ENCODE measurements around the gene LRRN2. TPM values are rescaled to one million over a fixed set of nuclear protein-coding genes. Genes with fewer than 3 reads are reported as not detected.
"Not testable (repeated sequence)": the region's sequence is repeated elsewhere in the genome, so short reads cannot be mapped to it uniquely, and the experiment has no call there.

LRRN2 gene
- 10 to 100 TPM in 1 of 2 donors, 1 to 10 TPM in 1; 5.6 to 23.0 TPM for total RNA-seq
- long read RNA-seq, full-length matches to known transcripts: 15 of 15 reads
- long read RNA-seq, partial matches to known transcripts: 0 of 15 reads
- long read RNA-seq, other reads (novel, unspliced or antisense): 0 of 15 reads

DNA sequence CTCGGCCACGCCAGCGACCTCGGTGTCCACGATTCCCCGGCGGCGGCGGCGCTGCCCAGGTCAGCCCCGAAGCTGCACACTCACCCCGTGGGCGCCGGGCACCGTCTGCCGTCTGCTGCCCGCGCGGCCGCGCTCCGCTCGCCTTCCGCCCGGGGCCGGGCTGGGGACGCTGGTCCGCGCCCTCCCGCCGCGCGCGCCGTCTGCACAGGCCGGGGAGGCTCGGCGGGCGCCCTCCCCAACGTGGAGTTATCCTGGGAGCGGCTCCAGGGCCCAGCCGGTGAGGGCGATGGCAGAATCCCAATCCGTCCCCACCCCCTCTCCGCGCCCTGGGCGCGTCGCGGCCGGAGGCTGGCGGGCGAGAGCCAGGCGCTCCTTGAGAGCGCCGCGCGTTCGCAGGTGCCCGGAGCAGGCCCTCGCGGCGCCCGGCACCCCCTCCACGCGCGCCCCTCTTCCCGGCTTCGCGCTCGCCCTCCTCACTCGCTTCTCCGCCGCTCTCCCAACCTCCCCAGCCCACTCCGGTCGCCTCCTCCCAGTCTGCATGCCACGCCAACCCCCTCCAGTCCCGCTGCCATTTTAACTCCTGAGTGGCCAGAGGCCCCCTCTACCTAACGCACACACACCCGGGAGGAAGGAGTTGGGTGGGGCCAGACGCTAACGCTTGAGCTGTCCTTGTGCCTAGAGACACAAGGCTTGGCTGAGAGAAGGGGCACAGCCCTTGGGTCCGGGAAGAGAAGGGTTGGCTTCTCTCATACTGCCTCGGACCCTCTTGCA lies at the start of gene LRRN2:
Gene LRRN2, minus strand, starts transcription at position 503 of the 771 bp plus-strand sequence. CDS start 65,746 bp downstream, outside the sequence.
- intact Hi-C loops (cut with DNase I, micrococcal nuclease): no loop called here
- peak; percentile 87 for ATAC-seq
- DNase-seq: peak in 1 of 2 donors; percentile 71

DNA sequence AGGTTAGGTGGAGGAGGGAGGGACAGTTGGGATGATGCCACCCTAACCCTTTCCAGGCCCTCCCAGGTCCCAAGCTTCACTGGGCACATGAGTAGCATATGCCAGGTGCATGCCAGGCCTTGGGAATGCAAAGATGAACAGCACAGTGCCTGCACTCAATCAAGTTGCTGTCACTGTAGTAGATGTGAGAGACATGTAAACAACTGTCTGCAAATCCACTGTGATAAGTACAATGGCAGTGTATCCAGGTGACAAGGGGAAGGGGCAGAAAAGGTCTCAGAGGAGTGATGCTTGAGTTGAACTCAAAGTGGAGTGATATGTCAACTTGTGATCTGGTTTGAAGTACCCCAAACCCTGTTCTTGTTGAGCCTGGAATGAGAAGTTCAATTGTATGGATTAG lies 49.5 kb upstream of the LRRN2 start:
- no peak for DNase-seq
- intact Hi-C loops (cut with DNase I, micrococcal nuclease): no loop called here
- no peak for ATAC-seq

DNA sequence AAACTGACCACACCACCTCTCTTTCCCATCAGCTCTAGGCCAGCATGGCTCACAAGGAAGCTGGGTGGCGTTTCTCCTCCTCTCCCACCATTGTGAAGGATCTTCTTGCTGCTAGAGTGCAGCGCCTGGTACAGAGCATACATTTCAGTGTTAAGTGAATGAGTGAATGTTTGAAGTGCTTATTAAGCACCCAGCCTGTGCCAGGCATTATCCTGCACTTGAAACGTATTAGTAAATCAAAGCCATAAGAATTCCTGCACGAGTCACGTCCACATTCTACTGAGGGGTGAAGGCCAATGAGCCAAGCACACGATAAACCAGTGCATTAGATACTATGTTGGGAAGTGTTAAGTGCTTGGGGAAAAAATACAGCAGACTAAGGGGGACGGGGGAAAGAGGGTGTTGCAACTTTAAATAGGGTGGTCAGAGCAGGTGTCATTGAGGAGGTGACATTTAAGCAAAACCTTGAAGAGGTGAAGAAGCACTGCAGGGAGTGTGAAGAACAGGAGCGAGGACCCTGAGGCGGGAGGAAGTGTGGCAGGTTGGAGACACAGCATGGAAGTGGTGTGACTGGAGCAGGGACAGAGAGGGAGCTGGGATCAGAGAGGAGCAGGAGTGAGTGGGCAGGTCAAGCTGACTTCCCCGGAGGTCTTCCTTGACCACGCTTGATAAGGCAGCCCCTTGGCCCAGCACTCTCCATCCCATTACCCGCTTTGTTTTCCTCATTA lies 48.5 kb upstream of the LRRN2 start:
- DNase-seq (no peak), ATAC-seq (no peak)
- intact Hi-C loops (cut with DNase I, micrococcal nuclease): no loop called here

DNA sequence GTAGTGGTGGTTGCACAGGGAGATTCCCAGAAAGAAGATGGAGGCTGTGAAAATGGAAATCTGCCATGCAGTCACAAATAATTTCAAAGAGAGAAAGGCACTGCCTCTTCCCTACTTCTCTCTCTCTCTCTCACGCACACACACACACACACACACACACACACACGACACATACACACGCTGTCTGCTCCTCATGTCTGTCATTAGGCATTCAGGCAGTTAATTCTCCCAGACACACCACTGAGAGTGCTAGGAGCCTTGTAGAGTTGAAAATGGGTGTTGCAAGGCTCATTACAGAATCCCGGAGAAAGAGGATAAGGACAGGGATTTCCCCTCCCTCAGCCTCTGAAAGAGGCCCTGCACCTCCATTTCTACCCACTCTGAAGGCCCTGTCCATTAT lies 47.8 kb upstream of the LRRN2 start:
- intact Hi-C loops (cut with DNase I, micrococcal nuclease): no loop called here
- DNase-seq: no peak
- no peak for ATAC-seq

DNA sequence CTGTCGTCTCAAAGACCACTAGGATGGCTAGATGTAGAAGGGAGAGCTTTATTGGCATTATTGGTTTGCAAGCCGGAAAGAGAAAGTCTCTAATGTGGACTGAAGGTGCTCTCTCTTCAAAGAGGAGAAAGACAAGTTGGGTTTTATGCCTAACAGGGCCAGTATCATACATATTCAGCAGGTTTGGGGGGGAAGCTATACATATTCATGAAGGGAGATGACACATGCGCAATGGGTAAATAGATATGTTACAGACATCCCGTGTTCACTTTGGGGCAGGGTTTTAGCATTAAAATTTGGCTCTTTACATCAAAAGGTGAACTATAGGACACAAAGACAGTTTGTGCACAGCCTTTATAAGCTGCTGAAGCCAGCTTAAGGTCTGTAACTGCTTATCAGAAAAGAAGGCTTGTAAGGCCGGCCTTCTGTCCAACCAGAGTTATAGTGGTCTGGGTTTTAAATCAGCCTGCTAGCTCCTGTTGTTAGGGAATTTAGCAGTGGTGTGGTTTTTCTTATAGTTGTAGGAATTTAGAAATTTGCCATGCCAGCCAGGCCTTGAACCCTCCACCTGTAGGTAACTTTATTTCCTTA lies 46.5 kb upstream of the LRRN2 start:
- intact Hi-C loops (cut with DNase I, micrococcal nuclease): no loop called here
- ATAC-seq (no peak), DNase-seq (no peak)

DNA sequence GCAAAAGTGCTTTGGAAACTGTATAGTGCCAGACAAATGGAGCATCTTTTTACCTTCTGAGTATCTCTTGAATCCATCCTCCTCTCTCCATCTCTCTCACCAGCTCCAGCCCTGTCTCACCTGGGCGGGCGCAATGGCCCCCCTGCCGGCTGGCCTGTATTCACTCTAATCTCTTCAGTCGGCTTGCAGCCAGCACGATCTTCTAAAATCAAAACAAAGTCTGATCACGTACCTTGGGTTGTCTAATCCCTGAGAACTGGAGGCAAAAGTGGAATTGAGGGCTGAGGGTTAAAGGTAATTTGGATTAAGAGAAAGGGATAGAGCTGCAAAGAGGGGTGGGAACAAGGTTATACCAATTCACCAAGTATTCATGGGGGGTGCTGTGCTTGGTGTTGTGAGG lies 46.0 kb upstream of the LRRN2 start:
- DNase-seq (no peak), ATAC-seq (no peak)
- intact Hi-C loops (cut with DNase I, micrococcal nuclease): no loop called here

DNA sequence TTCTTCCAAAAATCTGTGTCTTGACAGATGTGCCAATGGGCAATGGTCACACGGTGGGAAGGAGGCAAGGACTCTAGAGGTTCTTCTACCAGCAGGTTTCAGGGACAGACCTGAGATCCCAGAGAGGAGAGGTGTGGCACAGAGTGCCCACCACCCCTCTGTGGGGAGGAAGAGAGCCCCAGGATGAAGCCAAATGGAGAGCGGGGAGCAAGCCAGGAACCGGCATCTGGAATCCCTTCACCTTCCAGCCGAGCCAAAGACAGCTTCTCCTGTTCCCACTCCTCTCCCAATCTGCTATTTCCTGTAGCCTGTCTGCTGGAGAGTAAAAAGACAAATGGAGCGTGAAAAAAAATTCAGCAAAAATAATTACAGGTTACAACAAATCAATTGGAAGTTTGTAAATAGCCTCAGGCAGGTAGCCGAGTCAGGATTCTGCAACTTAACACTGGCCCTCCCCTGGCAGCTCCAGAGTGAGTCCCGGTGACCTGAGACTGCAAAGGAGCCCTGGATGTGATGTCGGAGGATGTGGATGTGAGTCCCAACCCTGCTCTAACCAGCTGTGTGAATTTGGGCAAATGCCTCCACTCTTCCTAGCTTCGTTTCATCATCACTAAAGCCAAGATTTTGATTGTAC lies 45.4 kb upstream of the LRRN2 start:
- DNase-seq: no peak
- ATAC-seq: no peak
- intact Hi-C loops (cut with DNase I, micrococcal nuclease): no loop called here

DNA sequence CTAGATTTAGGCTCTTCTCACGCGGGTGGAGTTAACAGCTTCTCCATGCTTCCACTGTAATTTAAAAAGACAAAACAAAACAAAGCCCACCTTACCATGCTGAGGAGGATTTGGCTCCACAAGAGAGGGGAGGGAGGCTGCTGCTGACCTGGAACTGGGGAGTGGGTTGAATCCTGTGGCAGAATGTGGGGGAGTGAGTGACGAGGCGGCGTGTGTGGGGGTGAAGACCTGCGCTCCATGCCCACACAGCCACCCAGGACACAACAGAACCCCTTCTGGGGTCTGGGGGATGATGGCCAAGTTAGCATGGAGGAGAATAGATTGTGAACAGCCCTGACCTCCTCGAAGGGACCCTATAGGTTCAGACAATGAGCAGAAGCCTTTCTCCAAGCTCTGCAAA lies 44.0 kb upstream of the LRRN2 start:
- DNase-seq: no peak
- ATAC-seq: no peak
- intact Hi-C loops (cut with DNase I, micrococcal nuclease): no loop called here

DNA sequence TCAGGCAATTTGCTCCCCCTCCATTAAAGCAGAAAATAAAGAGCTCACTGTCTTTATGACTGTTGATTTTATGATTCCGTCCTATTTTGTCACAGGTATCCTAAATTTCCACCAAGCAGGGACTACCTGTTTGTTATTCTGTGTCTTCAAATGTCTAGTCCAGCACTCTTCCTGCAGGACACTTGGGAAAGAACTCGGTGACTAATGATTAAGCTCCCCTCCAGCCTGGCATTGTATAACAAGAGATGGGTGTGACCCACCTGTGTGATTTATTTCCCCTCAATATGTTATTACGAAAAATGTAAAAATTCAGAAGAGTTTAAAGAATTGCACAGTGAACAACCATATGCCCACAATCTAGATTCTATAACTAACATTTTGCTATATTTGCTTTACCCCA lies 42.9 kb upstream of the LRRN2 start:
- ATAC-seq (peak; percentile 24), DNase-seq (no peak)
- intact Hi-C loops (cut with DNase I, micrococcal nuclease): no loop called here

DNA sequence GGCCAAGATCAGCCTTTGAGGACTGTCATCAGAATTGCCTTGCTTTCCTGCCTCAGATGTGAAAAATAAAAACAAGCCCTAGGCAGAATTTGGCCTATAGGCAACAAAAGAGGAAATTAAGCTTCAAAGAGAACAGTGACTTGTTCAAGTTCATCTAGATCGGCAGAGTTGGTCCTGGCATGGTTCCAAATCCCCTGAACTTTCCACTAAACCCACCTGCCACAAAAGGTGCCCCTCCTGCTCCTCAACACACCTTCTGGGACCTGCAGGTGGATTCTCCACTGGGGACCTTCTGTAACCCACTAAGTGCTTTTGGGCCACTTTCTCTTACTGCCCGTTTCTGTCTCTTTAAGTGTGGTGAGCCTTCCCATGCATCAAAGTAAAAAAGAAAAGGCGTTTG lies 42.5 kb upstream of the LRRN2 start:
- intact Hi-C loops (cut with DNase I, micrococcal nuclease): no loop called here

DNA sequence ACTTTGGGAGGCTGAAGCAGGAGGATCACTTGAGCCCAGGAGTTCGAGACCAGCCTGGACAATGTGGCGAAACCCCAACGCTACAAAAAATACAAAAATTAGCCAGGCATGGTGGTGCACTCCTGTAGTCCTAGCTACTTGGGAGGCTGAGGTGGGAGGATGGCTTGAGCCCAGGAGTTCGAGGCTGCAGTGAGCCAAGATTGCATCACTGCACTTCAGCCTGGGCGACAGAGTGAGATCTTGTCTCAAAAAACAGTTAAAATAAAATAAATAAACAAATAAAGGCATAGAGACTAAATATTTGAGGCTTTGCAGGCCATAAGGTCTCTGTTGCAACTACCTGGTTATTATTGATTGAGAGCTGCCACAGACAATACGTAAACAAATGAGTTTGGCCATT lies 41.9 kb upstream of the LRRN2 start:
- DNase-seq; ATAC-seq; intact Hi-C loops (cut with DNase I, micrococcal nuclease): not testable (repeated sequence)

More for the DNA sequence above, 42.5 kb upstream of the LRRN2 start:
- no peak for ATAC-seq
- DNase-seq: no peak

DNA sequence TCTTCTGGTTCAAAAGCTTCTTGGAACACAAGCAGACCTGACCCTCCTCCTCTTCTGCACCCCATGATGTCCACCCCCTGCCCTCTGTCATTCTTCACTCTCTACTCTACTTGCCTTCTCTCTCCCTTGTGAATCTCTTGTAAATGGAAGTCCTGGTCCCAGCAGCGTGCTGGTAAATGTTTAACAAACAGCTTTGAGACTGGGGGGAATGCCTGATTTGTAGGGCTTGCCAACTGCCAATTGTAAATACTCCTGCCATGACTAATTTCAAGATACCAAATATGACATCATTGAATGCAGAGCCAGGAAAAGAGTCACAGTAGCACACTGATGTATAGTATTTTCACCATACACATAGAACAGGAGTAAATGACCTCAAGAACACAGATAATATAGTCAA lies 40.9 kb upstream of the LRRN2 start:
- ATAC-seq: peak; percentile 80
- no peak for DNase-seq
- intact Hi-C loops (cut with DNase I, micrococcal nuclease): no loop called here

DNA sequence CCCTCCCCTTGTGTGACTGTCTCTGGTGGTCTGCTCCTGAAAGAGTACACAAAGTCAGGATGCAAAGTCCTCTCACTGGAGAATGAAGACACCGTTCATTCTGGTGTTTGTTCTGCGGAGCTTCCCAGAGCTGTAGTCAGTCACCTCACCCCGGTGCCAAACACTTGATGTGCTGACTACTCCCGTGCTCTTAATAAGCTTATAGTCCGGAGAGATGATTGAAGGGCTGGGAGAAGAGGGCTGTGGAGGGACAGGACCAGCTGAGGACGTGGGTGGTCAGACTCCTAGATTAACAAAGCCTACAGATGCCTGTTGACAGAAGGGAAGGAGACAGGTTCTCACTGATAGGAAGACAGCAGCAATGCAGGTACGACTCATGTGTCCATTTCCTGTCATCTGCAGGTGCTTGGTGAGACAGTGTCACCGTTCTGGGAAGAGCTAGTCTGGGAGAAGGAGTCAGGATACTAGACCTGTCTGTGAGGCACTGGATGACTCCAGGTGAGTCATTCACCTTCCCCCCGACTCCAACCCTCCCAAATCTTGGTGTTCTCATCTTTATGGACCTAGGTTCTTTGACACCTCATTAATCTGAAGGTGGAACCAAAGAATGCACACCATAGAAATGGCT lies 40.4 kb upstream of the LRRN2 start:
- intact Hi-C loops (cut with DNase I, micrococcal nuclease): no loop called here
- no peak for DNase-seq
- ATAC-seq: peak; percentile 41

DNA sequence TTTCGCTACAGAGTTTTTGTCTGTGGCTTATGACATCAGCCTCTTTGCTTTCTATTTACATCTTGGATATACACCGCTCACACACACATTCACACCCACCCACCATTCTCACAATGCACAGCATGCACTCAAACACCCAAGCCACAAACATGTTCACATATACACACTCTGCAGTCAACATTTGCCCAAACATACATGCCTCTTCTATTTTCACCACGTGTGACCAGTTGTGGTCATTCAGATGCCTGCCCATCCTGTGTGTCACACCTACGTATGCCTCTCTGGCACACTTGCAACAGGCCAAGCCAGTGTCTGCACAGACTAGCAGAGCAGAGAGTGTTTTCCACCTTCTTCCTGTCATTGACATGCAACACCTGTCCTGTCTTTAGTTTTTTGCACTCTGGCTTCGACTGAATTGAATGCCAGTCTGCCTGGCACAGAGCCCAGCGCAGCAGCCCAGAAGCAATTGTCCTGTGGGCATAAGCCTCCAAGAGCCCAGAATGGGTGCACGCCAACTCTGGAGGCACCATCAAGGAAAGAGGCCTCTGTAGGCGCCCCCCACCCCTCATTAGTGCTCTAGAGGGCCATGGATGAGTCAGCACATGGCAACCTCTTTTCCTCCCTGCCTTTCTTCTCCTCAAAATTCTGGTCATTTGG lies 37.7 kb upstream of the LRRN2 start:
- ATAC-seq: peak; percentile 55
- intact Hi-C loops (cut with DNase I, micrococcal nuclease): no loop called here
- peak in 1 of 2 donors; percentile 40 for DNase-seq

DNA sequence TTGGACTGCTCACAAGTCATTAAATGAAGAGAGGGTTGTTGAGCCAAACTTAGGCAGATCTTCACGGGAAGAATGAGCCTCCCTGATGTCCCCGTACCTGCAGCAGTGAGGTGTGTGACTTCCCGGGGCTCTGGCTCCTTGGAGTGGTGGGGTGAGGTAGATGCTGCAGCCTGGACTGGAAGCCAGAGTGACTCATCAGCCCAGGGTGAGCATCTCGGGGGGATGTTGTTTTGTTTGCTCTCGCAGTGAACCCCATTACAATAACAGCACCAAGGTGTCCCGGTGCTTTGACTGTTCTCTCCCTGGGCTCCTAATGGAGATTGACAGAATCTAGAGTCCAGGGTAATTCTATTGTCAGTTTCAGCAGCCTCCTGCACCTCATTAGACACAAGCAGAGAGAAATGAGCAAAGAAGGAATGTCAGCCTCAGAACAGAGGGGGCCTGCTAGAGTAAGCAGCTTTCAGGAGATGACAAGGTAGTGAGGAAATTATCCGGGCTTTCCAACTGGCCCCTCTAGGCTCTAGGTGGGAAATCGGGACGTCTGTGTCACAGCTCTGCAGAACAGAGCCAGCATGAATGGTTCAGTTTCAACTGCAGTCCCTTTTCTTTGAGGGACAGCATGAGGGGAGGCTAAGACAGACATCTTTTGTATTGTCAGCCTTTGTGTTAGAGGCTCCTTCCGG lies 36.0 kb upstream of the LRRN2 start:
- no peak for DNase-seq

DNA sequence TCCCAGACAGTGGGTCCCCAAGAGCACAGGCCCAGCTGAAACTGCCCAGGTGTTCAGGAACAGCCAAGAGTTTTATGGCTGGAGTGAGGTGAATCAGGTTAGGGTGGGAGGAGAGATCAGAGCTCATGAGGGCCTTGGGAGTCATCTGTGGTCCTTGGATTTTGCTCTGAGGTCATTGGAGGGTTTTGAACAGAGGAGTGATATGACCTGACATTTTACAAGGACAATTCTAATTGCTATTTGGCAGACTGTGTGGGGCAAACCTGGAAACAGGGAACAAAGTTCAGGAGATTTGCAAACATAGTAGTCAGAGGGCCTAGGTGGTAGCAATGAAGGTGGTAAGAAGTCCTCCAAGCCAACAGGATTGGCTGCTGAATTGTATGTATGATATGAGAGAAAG lies 31.1 kb upstream of the LRRN2 start:
- ATAC-seq (peak; percentile 72), DNase-seq (no peak)
- intact Hi-C loops (cut with DNase I, micrococcal nuclease): no loop called here

More for the DNA sequence above, 36.0 kb upstream of the LRRN2 start:
- ATAC-seq: no peak
- intact Hi-C loops (cut with DNase I, micrococcal nuclease): no loop called here

DNA sequence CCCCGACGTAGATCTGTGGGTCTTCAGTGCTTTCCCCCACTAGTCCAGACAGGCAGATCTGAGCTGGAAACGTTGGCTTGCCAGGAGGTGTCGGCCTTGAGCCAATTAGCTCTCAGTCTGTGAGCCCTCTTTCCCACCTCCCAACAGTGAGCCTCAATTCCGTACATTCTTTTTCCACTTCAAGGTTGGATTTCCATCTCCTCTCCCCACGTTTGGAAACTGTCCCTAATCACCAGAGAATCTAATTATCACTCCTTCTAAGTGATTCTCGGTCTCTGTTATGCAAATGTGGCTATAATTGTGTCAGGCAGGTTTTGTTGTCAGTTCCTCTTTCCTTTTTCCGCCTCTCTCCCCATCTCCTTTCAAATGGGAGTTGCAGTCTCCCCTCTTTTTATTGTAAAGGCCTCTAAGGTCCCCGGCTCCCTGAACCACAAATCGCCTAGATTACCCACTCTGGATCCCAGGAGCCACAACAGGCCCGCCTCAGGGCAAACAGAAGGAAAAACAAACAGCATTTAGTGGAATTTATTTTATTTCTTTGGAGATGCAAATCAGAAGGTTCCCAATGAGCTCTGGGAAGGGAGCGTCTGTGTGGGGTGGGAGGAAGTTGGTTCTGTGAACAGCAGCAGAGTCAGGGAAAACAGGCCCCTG lies 29.4 kb upstream of the LRRN2 start:
- intact Hi-C loops (cut with DNase I, micrococcal nuclease): no loop called here
- ATAC-seq (no peak), DNase-seq (no peak)

Measured in left colon (tissue), 2 donors.